ENCODE data around the gene ZNF57.

GRCh38 chr19:2944775-2945574 lies 44.2 kb downstream of the ZNF57 start, which contains the start of gene ZNF77:
- TF ChIP-seq, protein P1, sequence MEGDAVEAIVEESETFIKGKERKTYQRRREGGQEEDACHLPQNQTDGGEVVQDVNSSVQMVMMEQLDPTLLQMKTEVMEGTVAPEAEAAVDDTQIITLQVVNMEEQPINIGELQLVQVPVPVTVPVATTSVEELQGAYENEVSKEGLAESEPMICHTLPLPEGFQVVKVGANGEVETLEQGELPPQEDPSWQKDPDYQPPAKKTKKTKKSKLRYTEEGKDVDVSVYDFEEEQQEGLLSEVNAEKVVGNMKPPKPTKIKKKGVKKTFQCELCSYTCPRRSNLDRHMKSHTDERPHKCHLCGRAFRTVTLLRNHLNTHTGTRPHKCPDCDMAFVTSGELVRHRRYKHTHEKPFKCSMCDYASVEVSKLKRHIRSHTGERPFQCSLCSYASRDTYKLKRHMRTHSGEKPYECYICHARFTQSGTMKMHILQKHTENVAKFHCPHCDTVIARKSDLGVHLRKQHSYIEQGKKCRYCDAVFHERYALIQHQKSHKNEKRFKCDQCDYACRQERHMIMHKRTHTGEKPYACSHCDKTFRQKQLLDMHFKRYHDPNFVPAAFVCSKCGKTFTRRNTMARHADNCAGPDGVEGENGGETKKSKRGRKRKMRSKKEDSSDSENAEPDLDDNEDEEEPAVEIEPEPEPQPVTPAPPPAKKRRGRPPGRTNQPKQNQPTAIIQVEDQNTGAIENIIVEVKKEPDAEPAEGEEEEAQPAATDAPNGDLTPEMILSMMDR (IDR thresholded peaks at IDR 0.05), result no peak
- TF ChIP-seq POLR2A (IDR thresholded peaks at IDR 0.05), result peak in 1 of 2 donors; percentile 21
- peak; percentile 79 to 81 (median 80) for TF ChIP-seq POLR2AphosphoS5 (IDR thresholded peaks at IDR 0.05)
- TF ChIP-seq EP300 (IDR thresholded peaks at IDR 0.05), result no peak

All from sigmoid colon (tissue), 4 donors.